GM19452 (cell line): ENCODE data around the gene SNTA1.
"Not testable (repeated sequence)": the region's sequence is repeated elsewhere in the genome, so short reads cannot be mapped to it uniquely, and the experiment has no call there.

Experiments used
- ATAC-seq: cut with Tn5 transposase; IDR thresholded peaks from one replicate; pipeline ENCODE4 v1.9.1; 2021; ENCODE audit not compliant: unreplicated experiment

The SNTA1 gene

GRCh38 chr20:33400812-33401183, 42.8 kb downstream of the SNTA1 start:
- no peak for ATAC-seq

DNA sequence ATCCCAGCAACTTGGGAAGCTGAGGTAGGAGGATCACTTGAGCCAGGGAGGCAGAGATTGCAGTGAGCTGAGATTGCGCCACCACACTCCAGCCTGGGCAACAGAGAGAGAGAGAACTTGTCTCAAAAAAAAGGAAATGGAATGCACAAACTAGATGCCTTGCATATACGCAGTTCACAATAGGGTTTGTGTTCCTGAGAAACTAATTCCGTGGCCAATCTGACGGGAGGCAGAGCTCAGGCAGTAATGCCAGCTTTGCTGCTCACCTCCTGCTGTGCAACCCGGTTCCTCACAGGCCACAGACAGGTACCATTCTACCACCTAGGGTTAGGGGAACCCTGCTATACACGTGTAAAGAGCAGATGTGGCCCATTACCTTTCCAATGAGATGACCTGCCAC, 43.6 kb downstream of the SNTA1 start:
- ATAC-seq = no peak

DNA sequence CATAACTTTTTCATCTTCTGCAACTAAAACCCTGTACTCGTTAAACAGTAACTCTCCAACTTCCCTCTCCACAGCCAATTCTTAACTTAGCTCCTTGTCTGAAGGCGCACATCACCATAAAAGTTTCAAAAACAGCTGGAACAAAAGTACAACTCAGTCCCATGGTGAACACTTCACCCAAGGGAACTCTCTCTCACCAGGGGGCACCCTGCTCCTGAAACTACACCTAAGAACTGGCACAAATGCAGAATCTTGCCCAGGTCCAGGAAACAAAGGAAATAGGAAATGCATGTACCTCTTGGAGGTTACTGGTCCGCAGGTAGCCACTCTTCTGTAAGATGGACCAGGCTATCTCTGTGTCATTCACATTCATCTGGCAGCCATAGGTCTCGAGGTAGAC, 48.8 kb downstream of the SNTA1 start:
- ATAC-seq = no peak

- no peak for ATAC-seq
Measured at GRCh38 chr20:33393609-33394008, 50.0 kb downstream of the SNTA1 start.

GRCh38 chr20:33391722-33392415, 51.7 kb downstream of the SNTA1 start:
- no peak for ATAC-seq

DNA sequence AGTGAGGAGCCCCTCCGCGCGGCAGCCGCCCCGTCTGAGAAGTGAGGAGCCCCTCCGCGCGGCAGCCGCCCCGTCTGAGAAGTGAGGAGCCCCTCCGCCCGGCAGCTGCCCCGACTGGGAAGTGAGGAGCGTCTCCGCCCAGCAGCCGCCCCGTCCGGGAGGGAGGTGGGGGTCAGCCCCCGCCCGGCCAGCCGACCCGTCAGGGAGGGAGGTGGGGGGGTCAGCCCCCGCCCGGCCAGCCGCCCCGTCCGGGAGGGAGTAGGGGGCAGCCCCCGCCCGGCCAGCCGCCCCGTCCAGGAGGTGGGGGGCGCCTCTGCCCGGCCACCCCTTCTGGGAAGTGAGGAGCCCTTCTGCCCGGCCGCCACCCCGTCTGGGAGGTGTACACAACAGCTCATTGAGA, 54.2 kb downstream of the SNTA1 start:
- ATAC-seq = not testable (repeated sequence)

GRCh38 chr20:33388268-33388667, 55.3 kb downstream of the SNTA1 start:
- ATAC-seq = no peak

DNA sequence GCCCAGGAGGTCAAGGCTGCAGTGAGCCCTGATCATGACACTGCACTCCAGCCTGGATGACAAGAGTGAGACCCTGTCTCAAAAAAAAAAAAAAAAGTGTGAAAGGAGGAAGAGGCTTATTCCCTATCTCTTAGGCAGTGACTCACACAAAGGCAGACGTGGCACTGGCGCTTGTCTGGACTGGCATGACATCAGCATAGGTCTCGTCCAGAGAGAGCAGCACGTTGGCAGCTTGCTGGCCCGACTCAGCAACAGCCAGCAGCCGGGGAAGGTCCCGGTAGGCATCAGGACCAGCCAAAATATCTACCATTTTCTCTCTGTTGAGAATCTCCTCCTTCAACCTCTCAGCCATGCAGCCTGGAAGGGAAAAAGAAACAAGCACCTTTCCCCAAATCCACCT, 56.4 kb downstream of the SNTA1 start:
- ATAC-seq = no peak

DNA sequence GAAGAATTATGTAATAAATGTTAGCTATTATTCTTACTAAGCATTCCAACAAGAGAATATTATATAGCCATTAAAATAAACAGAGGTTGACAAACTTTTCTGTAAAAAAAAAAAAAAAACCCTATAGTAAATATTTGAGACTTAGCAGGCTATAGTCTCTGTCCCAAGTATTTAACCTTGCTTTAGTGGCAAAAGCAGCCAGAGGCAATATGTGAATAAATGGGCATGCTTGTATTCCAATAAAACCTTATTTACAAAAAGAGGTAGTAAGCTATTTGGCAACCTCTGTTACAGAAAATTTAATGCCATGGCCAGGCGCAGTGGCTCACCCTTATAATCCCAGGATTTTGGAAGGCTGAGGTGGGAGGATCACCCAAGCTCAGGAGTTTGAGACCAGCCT, 56.9 kb downstream of the SNTA1 start:
- no peak for ATAC-seq

DNA sequence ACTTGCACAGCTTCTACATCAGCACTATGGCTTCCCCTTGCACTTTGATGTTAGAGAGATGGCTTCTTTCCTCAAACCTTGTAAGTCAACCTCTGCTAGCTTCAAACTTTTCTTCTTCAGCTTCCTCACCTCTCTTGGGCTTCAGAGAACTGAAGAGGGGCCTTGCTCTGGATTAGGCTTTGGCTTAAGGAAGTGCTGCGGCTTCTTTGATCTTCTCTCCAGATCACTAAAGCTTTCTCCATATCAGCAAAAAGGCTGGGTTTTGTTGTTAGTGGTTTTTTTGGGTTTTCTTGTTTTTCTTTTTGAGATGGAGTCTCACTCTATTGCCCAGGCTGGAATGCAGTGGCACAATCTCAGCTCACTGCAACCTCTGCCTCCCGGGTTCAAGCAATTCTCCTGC, 66.2 kb downstream of the SNTA1 start:
- ATAC-seq = no peak

DNA sequence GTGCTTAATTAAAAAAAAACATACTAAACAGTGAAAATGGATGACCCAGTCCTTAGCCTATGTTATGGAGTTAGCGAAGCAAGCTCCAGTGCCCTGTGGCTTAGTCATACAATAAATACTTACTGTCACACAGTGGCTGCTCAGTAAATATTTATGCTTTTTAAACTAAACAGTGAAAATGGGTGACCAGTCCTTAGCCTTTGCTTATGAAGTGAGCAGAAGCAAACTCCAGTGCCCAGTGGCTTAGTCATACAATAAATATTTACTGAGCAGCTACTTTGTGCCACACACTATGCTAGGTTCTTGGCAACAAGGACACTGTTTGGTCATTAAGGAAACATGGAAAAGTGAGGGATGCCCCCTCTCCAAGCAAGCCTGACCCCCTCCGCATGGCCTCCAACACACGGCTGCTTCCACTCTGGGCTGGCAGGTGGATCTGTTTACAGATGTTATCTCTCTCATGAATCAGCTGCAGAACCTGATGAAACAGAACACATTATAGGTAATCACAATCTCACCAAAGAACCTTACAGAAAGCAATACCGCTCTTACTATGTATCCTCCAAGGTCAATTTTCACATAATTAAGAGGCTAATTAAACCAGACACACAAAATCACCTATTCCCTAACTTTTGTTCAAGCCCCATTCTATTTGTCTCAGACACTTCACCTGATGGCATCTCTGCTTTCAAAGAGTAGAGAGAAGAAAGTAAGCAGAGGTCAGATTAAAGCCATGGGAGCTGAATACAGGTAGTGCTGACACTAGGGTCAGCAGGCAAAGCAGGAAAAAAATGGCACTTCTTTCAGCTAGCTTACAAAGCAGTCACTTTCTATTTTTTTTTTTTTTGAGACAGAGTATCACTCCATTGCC, 69.6 kb downstream of the SNTA1 start:
- ATAC-seq = no peak

DNA sequence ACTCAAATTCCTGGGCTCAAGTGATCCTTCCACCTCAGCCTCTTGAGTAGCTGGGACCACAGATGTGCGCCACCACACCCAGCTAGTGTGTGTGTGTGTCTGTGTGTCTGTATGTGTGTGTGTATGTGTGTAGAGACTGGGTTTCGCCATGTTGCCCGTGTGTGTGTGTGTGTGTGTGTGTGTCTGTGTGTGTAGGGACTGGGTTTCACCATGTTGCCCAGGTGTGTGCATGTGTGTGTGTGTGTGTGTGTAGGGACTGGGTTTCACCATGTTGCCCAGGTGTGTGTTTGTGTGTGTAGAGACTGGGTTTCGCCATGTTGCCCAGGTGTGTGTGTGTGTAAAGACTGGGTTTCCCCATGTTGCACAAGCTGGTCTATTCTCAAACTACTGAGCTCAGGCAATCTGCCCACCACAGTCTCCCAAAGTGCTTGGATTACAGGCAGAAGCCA, 70.5 kb downstream of the SNTA1 start:
- ATAC-seq = no peak

DNA sequence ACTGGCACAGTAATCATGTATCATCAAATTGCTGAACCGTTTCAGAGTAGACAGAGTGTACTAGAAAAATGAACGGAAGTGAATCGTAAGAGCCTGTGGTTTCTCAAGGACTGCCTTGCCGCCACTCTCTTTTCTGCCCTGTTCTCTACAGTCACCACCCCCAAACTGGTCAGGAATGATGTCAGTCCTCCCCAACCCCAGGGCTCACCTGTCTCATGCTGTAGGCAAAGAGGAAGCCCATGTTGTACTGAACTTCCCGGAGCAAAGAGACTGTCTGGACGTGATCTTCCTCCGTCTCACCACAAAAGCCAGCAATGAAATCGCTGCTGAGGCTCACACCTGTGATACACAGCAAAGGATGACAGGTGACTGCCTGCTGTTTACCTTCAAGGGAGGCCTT, 73.3 kb downstream of the SNTA1 start:
- ATAC-seq = no peak

- no peak for ATAC-seq
Measured at GRCh38 chr20:33362898-33363297, 80.7 kb downstream of the SNTA1 start.

DNA sequence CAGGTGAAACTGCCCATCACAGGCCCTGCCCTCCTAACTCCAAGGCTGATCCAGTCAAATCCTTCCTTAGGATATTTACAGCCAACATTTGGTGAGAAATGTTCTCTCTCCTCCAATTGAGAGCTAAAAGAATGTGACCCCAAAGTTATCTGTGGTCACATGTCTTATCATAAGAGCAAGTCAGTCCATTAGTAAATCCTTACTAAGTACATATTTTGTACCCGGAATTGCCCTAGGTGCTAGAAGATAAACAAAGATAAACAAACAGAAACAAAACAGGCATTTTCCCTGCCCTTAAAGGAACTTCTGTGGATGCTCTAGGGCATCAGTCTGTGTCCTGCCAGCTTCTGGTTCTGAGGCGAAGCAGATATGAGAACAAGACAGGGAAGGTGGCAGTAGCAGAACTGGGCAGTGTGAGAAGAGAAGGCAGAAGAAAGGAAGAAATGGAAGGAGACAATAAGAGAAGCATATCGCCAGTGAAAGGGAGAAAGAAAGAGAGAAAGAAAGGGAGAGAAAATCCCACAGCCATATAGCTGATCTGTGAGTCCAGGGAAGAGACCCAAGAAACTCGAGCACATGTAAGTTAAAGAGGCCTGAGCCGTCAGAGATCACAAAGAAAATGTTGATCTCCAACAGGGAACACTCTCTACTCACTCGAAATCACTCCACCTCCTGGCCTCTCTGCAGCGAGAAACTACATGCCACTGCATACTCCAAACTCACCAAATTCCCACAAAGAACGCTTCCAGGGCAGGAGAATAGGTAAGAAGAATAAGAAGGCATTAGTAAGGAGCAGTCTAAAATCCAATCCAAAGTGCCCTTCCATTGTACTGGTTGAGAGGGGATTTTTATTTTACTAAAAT, 83.9 kb downstream of the SNTA1 start:
- no peak for ATAC-seq
